Brain microvascular endothelial cell (primary cell): Measurements from ENCODE around the gene EML5.

Source experiments
- DNase-seq: peaks from one replicate; pipeline ENCODE4 v3.0.0-alpha.2; 2020
- H3K27ac ChIP-seq: fragments of 250-450 bp; sonication (Bioruptor Pico); 2 replicates; pipeline ENCODE4 v1.5.1; 2020; ENCODE audit warnings: mild to moderate bottlenecking, moderate library complexity
- H3K27me3 ChIP-seq: fragments of 250-450 bp; sonication (Bioruptor Pico); replicated peaks from 2 replicates; pipeline ENCODE4 v1.5.1; 2020; ENCODE audit warnings: mild to moderate bottlenecking
- H3K36me3 ChIP-seq: fragments of 250-450 bp; sonication (Bioruptor Pico); replicated peaks from 2 replicates; pipeline ENCODE4 v1.5.1; 2020; ENCODE audit warnings: mild to moderate bottlenecking
- H3K4me3 ChIP-seq: 2 replicates; pipeline ENCODE4 v1.5.1; 2011; ENCODE audit warnings: low read depth, mild to moderate bottlenecking, control low read depth, low read length, moderate library complexity
- CTCF ChIP-seq: IDR thresholded peaks from 2 replicates; pipeline ENCODE4 v1.5.1; 2011; ENCODE audit warnings: low read depth, mild to moderate bottlenecking, moderate library complexity, low read length, control low read depth, inconsistent platforms; ENCODE audit errors: missing control alignments
- in situ Hi-C: cut with HindIII; loops from 2 replicates; pipeline ENCODE4 v1.10.0; 2017; ENCODE audit warnings: low sequenced_read_pairs, low pct_ligation_motif_present

EML5 gene

GRCh38 chr14:88683119-88683518 lies 109.6 kb downstream of the EML5 start:
- in situ Hi-C loops: no loop called here
- no peak for DNase-seq
- no peaks in the 10 kb centered on the region for H3K27me3 ChIP-seq
- H3K36me3 ChIP-seq: no peaks in the 10 kb centered on the region
- H3K27ac ChIP-seq: no peak overlapping the region
- TF ChIP-seq CTCF: no peak
- no peak overlapping the region for H3K4me3 ChIP-seq

DNA sequence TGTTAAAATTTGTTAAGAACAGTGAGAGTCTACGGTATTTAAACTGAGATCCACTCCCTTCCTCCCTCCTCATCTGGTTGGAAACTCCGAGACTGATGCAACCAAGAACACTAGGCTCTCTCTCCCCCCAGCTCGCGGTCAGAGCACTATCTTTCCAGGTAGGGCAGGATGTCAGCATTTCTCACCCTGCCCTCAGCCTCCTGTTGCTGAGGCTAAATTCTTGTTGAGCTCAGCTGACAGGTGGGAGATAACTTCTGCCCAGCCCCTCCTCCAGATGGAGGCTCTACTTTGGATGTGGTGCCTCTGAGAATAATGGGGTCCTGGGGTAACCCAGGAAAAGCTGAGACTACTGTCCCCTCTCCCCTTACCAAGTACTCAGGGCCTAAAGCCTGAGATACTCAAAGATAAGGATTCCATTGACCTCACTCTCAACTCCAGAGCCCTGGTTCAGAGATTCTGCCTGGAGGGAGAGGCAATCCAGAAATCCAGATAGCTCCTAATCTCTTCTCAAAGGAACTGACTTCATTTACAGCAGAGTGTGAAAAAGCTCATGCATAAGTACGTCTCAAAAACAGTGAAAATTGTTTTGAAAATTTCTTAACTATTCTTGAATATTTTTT lies 110.1 kb downstream of the EML5 start:
- in situ Hi-C loops: no loop called here
- Histone ChIP-seq H3K27me3 (no peaks in the 10 kb centered on the region), H3K4me3 (no peak overlapping the region), H3K27ac (no peak overlapping the region), H3K36me3 (no peaks in the 10 kb centered on the region)
- DNase-seq: no peak
- TF ChIP-seq CTCF: no peak

DNA sequence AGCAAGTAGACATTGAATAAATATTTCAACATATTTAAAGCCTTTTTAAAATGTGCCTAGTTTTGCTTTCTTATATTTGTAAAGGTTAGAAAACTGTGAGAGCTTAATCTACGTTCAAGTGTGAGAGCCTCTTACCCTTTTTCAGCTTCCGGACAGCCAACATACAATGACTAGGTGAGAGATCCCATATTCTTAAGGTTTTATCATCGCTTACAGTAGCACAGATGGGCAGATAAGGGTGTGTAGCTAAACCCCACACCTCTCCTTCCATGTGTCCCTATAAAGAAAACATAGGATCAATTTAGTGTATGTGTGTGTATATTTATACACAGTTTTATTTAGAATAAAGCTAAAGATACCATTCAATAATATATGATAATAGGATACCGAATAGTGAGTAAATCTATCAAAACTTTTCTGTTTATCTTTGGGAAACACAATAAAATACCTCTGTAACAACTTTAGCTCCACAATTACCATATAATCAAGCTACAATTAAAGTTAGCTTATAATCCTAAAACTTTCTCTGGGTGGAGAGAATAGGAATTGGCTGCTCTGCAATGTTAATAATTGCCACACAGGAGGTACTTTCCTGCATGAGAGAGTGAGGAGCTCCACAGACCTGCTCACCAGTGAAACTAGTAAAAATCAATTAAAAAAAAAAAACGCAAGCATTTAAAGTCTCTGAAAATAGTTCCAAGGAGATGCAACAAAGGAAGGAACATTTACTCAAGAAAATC lies 110.8 kb downstream of the EML5 start:
- no peak for TF ChIP-seq CTCF
- H3K27me3 ChIP-seq: no peaks in the 10 kb centered on the region
- no peak overlapping the region for H3K27ac ChIP-seq
- H3K4me3 ChIP-seq: no peak overlapping the region
- DNase-seq: no peak
- in situ Hi-C loops: no loop called here
- no peaks in the 10 kb centered on the region for H3K36me3 ChIP-seq

- in situ Hi-C loops: no loop called here
- DNase-seq: no peak
- no peak for TF ChIP-seq CTCF
- Histone ChIP-seq H3K36me3 (no peaks in the 10 kb centered on the region), H3K27ac (no peak overlapping the region), H3K27me3 (no peaks in the 10 kb centered on the region), H3K4me3 (no peak overlapping the region)
These were observed 123.4 kb downstream of the EML5 start for GRCh38 chr14:88669346-88669745.

DNA sequence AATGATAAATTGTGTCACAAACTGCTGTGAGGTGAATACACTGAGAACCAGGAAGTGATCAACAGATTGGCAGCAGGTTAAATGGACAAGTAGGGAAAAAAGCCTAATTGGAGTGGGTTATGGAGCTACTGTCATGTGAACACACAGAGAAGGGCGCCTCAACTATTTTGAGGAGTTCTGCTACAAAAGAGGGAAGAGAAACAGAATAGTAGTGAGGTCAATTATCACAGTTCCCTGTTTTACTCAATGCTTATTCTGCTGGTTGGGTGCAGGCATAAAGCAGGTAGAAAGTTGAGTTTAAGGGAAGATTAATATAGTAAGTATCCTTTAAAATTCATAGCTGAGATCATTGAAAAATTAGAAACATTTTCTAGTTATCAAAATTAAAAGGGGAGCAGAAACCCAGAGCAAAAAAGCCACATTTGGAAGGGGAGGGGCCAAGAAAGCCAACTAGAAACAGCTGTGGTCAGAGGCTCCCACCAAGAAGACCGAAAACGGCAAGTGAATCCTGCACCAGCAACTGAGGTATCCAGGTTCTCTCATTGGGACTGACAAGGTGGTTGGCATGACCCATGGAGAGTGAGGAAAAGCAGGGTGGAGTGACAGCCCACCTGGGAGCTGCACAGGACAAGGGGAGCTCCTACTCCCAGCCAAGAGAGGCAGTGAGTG lies 124.2 kb downstream of the EML5 start:
- no peaks in the 10 kb centered on the region for H3K36me3 ChIP-seq
- no peak for DNase-seq
- in situ Hi-C loops: no loop called here
- H3K4me3 ChIP-seq: no peak overlapping the region
- no peaks in the 10 kb centered on the region for H3K27me3 ChIP-seq
- no peak overlapping the region for H3K27ac ChIP-seq
- TF ChIP-seq CTCF: no peak
